WTC11 (cell line): ENCODE results near the gene MBOAT2.

Source experiments
- CTCF ChIP-seq: fragments of 200-600 bp; IDR thresholded peaks from 2 replicates; pipeline ENCODE4 v1.8.0; 2022; ENCODE audit warnings: antibody characterized with exemption
- ERG ChIP-seq: fragments of 250-450 bp; sonication (Bioruptor Pico); IDR thresholded peaks from 2 replicates; pipeline ENCODE4 v1.8.0; 2021; ENCODE audit warnings: mild to moderate bottlenecking
- IRF2 ChIP-seq: sonication (generic); formaldehyde crosslinking; IDR thresholded peaks from 2 replicates; pipeline ENCODE4 v1.8.0; 2022; ENCODE audit warnings: low read depth, missing genetic modification reagents, borderline replicate concordance
- NFYB ChIP-seq: sonication (generic); formaldehyde crosslinking; conservative IDR thresholded peaks from 2 replicates; pipeline ENCODE4 v1.8.0; 2022; ENCODE audit warnings: low read depth, missing genetic modification reagents
- NR1H2 ChIP-seq: sonication (generic); formaldehyde crosslinking; IDR thresholded peaks from 2 replicates; pipeline ENCODE4 v1.9.0; 2021; ENCODE audit warnings: mild to moderate bottlenecking, moderate library complexity, missing genetic modification reagents
- SP1 ChIP-seq: sonication (generic); formaldehyde crosslinking; conservative IDR thresholded peaks from 2 replicates; pipeline ENCODE4 v1.8.1; 2022; ENCODE audit warnings: missing genetic modification reagents
- ZBTB21 ChIP-seq: sonication (generic); formaldehyde crosslinking; IDR thresholded peaks from 2 replicates; pipeline ENCODE4 v1.8.1; 2023; ENCODE audit warnings: mild to moderate bottlenecking, missing genetic modification reagents, borderline replicate concordance
- TF ChIP-seq, protein P1 (sequence below): sonication (generic); formaldehyde crosslinking; conservative IDR thresholded peaks from 2 replicates; pipeline ENCODE4 v1.8.1; 2023; ENCODE audit warnings: mild to moderate bottlenecking, low read depth, missing genetic modification reagents, moderate library complexity
- TF ChIP-seq, protein P2 (sequence below): fragments of 250-450 bp; sonication (Bioruptor Pico); IDR thresholded peaks from 2 replicates; pipeline ENCODE4 v1.9.0; 2021; ENCODE audit warnings: moderate library complexity, mild to moderate bottlenecking, inconsistent platforms, borderline replicate concordance

DNA sequence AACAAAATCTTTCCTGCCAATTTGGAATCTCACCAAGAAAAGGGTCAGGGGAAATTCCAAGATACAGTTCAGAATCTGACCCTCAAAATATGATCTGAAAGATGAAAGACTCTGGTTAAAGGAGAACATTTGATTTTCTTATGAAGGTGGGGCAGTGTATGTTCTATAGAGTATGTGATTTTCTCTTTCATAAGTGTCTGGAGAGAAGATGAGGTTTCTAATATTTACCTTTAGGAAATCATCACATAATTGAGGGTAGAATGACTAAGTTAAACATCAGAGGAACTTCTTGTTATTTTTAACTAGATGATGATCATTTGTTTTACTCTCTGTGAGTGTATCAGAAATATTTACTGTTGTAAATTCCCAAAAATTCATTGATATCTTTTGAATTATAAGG, 27.8 kb upstream of the MBOAT2 start:
- TF ChIP-seq NFYB (CRISPR knock-in tag) (no peak), NR1H2 (CRISPR knock-in tag) (no peak), SP1 (CRISPR knock-in tag) (no peak), IRF2 (no peak), CTCF (no peak), ZBTB21 (no peak), ERG (CRISPR knock-in tag) (no peak)
- TF ChIP-seq, protein P1, sequence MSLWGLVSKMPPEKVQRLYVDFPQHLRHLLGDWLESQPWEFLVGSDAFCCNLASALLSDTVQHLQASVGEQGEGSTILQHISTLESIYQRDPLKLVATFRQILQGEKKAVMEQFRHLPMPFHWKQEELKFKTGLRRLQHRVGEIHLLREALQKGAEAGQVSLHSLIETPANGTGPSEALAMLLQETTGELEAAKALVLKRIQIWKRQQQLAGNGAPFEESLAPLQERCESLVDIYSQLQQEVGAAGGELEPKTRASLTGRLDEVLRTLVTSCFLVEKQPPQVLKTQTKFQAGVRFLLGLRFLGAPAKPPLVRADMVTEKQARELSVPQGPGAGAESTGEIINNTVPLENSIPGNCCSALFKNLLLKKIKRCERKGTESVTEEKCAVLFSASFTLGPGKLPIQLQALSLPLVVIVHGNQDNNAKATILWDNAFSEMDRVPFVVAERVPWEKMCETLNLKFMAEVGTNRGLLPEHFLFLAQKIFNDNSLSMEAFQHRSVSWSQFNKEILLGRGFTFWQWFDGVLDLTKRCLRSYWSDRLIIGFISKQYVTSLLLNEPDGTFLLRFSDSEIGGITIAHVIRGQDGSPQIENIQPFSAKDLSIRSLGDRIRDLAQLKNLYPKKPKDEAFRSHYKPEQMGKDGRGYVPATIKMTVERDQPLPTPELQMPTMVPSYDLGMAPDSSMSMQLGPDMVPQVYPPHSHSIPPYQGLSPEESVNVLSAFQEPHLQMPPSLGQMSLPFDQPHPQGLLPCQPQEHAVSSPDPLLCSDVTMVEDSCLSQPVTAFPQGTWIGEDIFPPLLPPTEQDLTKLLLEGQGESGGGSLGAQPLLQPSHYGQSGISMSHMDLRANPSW = no peak
- TF ChIP-seq, protein P2, sequence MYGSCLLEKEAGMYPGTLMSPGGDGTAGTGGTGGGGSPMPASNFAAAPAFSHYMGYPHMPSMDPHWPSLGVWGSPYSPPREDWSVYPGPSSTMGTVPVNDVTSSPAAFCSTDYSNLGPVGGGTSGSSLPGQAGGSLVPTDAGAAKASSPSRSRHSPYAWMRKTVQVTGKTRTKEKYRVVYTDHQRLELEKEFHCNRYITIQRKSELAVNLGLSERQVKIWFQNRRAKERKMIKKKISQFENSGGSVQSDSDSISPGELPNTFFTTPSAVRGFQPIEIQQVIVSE (CRISPR knock-in tag) = no peak
